Loucy (cell line): ENCODE measurements around the gene JAG1.

ENCODE experiments used
- CTCF ChIP-seq: fragments of 200-600 bp; sonication (generic); conservative IDR thresholded peaks from 2 replicates; pipeline ENCODE4 v1.5.1; 2014; ENCODE audit warnings: mild to moderate bottlenecking, antibody characterized with exemption, low read length
- EZH2phosphoT487 ChIP-seq: fragments of 200-600 bp; IDR thresholded peaks from 2 replicates; pipeline ENCODE4 v1.6.1; 2018; ENCODE audit warnings: antibody characterized with exemption, mild to moderate bottlenecking, moderate library complexity, borderline replicate concordance

- TF ChIP-seq CTCF (no peak), EZH2phosphoT487 (no peak)
These were observed 29.2 kb downstream of the JAG1 start for GRCh38 chr20:10644458-10645204.
